Measurements from ENCODE around the gene DDX1.

DDX1 gene

GRCh38 chr2:15639323-15640251 lies 47.9 kb downstream of the DDX1 start:
- TF ChIP-seq TAF1 (IDR thresholded peaks at IDR 0.05; ENCODE audit: low read depth) (no peak), ZBTB7A (IDR thresholded peaks at IDR 0.05; ENCODE audit: low read depth) (no peak), EGR1 (IDR thresholded peaks at IDR 0.05) (no peak), YY1 (IDR thresholded peaks at IDR 0.05; ENCODE audit: low read depth) (no peak), TEAD4 (IDR thresholded peaks at IDR 0.05) (no peak), CREB1 (IDR thresholded peaks at IDR 0.05; ENCODE audit: low read depth) (no peak), MAX (IDR thresholded peaks at IDR 0.05) (no peak), EP300 (IDR thresholded peaks at IDR 0.05; ENCODE audit: borderline replicate concordance) (no peak)

- TF ChIP-seq ZBTB7A (IDR thresholded peaks at IDR 0.05; ENCODE audit: low read depth) (no peak), NFIC (IDR thresholded peaks at IDR 0.05) (peak; percentile 94), CEBPB (IDR thresholded peaks at IDR 0.05) (no peak), MAX (IDR thresholded peaks at IDR 0.05) (peak; percentile 68), RAD21 (IDR thresholded peaks at IDR 0.05; ENCODE audit: low read depth) (no peak), CREB1 (IDR thresholded peaks at IDR 0.05; ENCODE audit: low read depth) (no peak), TAF1 (IDR thresholded peaks at IDR 0.05; ENCODE audit: low read depth) (no peak), YY1 (IDR thresholded peaks at IDR 0.05; ENCODE audit: low read depth) (peak; percentile 24; the same call in 1 of the 2 replicates), REST (IDR thresholded peaks at IDR 0.05; ENCODE audit: low read depth) (no peak), USF1 (IDR thresholded peaks at IDR 0.05) (no peak), TCF12 (IDR thresholded peaks at IDR 0.05; ENCODE audit: low read depth) (peak; percentile 46; the same call in 1 of the 2 replicates), FOXM1 (IDR thresholded peaks at IDR 0.05; ENCODE audit: borderline replicate concordance, low read depth) (peak; percentile 34; the same call in 1 of the 2 replicates), TEAD4 (IDR thresholded peaks at IDR 0.05) (peak; percentile 12; the same call in 1 of the 2 replicates), EGR1 (IDR thresholded peaks at IDR 0.05) (no peak), EP300 (IDR thresholded peaks at IDR 0.05; ENCODE audit: borderline replicate concordance) (peak; percentile 75; the same call in 1 of the 2 replicates)
These were observed 48.6 kb downstream of the DDX1 start for GRCh38 chr2:15640261-15640711.

- TF ChIP-seq MAX (IDR thresholded peaks at IDR 0.05) (no peak), EP300 (IDR thresholded peaks at IDR 0.05; ENCODE audit: borderline replicate concordance) (no peak), TCF12 (IDR thresholded peaks at IDR 0.05; ENCODE audit: low read depth) (no peak), TAF1 (IDR thresholded peaks at IDR 0.05; ENCODE audit: low read depth) (no peak), USF1 (IDR thresholded peaks at IDR 0.05) (no peak), REST (IDR thresholded peaks at IDR 0.05; ENCODE audit: low read depth) (no peak), ZBTB7A (IDR thresholded peaks at IDR 0.05; ENCODE audit: low read depth) (no peak), YY1 (IDR thresholded peaks at IDR 0.05; ENCODE audit: low read depth) (no peak), NFIC (IDR thresholded peaks at IDR 0.05) (no peak)
These were observed 49.1 kb downstream of the DDX1 start for GRCh38 chr2:15640784-15641183.

GRCh38 chr2:15641530-15641982 lies 49.9 kb downstream of the DDX1 start:
- TF ChIP-seq TEAD4 (IDR thresholded peaks at IDR 0.05) = no peak

GRCh38 chr2:15642011-15642814 lies 50.5 kb downstream of the DDX1 start:
- TF ChIP-seq REST (IDR thresholded peaks at IDR 0.05; ENCODE audit: low read depth) (no peak), TCF12 (IDR thresholded peaks at IDR 0.05; ENCODE audit: low read depth) (peak; percentile 88), EGR1 (IDR thresholded peaks at IDR 0.05) (no peak), USF1 (IDR thresholded peaks at IDR 0.05) (no peak), EP300 (IDR thresholded peaks at IDR 0.05; ENCODE audit: borderline replicate concordance) (peak; percentile 93), FOXM1 (IDR thresholded peaks at IDR 0.05; ENCODE audit: borderline replicate concordance, low read depth) (peak; percentile 87; the same call in 1 of the 2 replicates), NFIC (IDR thresholded peaks at IDR 0.05) (peak; percentile 81), MAX (IDR thresholded peaks at IDR 0.05) (peak; percentile 63), RAD21 (IDR thresholded peaks at IDR 0.05; ENCODE audit: low read depth) (peak; percentile 16; the same call in 1 of the 2 replicates), CEBPB (IDR thresholded peaks at IDR 0.05) (peak; percentile 91), TEAD4 (IDR thresholded peaks at IDR 0.05) (peak; percentile 65), ZBTB7A (IDR thresholded peaks at IDR 0.05; ENCODE audit: low read depth) (peak; percentile 62; the same call in 1 of the 2 replicates), YY1 (IDR thresholded peaks at IDR 0.05; ENCODE audit: low read depth) (no peak; the same call in 1 of the 2 replicates), TAF1 (IDR thresholded peaks at IDR 0.05; ENCODE audit: low read depth) (no peak; the same call in 1 of the 2 replicates), CREB1 (IDR thresholded peaks at IDR 0.05; ENCODE audit: low read depth) (no peak)

All from Ishikawa (cell line).